ENCODE results near the gene IPCEF1. TPM values are rescaled to one million over a fixed set of nuclear protein-coding genes. Genes with fewer than 3 reads are reported as not detected.

The IPCEF1 gene
- total and polyA plus RNA-seq, 2 experiments from 2014 or later = 0.80 TPM; not detected in 1

GRCh38 chr6:154268486-154268885, 88.1 kb downstream of the IPCEF1 start:
- Histone ChIP-seq H3K36me3 (replicated peaks; ENCODE audit: insufficient read depth, low read depth) (no peaks in the 10 kb centered on the region), H3K79me2 (no peaks in the 10 kb centered on the region), H3K27me3 (no peaks in the 10 kb centered on the region), H3K9me3 (ENCODE audit: low read depth) (no peaks in the 10 kb centered on the region), H3K4me2 (no peak overlapping the region), H3K4me1 (ENCODE audit: insufficient read depth) (no peaks in the 10 kb centered on the region), H2AFZ (no peak overlapping the region), H3K27ac (no peak overlapping the region), H3K4me3 (no peak overlapping the region), H3K9me2 (replicated peaks; ENCODE audit: insufficient read depth) (no peaks in the 10 kb centered on the region), H4K20me1 (ENCODE audit: insufficient read depth, poor library complexity, severe bottlenecking) (no peaks in the 10 kb centered on the region)
- 90% methylated on average over 3 of the region's 3 CpGs for WGBS (ENCODE audit: low lambda C conversion rate, missing lambda C conversion rate)
- TF ChIP-seq, protein P1, sequence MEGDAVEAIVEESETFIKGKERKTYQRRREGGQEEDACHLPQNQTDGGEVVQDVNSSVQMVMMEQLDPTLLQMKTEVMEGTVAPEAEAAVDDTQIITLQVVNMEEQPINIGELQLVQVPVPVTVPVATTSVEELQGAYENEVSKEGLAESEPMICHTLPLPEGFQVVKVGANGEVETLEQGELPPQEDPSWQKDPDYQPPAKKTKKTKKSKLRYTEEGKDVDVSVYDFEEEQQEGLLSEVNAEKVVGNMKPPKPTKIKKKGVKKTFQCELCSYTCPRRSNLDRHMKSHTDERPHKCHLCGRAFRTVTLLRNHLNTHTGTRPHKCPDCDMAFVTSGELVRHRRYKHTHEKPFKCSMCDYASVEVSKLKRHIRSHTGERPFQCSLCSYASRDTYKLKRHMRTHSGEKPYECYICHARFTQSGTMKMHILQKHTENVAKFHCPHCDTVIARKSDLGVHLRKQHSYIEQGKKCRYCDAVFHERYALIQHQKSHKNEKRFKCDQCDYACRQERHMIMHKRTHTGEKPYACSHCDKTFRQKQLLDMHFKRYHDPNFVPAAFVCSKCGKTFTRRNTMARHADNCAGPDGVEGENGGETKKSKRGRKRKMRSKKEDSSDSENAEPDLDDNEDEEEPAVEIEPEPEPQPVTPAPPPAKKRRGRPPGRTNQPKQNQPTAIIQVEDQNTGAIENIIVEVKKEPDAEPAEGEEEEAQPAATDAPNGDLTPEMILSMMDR (IDR thresholded peaks at IDR 0.05; ENCODE audit: poor library complexity) = no peak
- TF ChIP-seq EZH2 (IDR thresholded peaks at IDR 0.05; ENCODE audit: borderline replicate concordance) (no peak), EZH2phosphoT487 (IDR thresholded peaks at IDR 0.05; ENCODE audit: low read depth, severe bottlenecking, unreplicated experiment) (no peak)
- no peak for DNase-seq (ENCODE audit: low spot score)

- 83% methylated on average over 3 of the region's 3 CpGs for WGBS (ENCODE audit: low lambda C conversion rate, missing lambda C conversion rate)
These were observed 89.0 kb downstream of the IPCEF1 start for GRCh38 chr6:154267508-154268106.

GRCh38 chr6:154266560-154267099, 90.0 kb downstream of the IPCEF1 start:
- H3K36me3 ChIP-seq (replicated peaks; ENCODE audit: insufficient read depth, low read depth) = no peaks in the 10 kb centered on the region
- no peak overlapping the region for H3K27ac ChIP-seq
- no peaks in the 10 kb centered on the region for H3K27me3 ChIP-seq
- no peaks in the 10 kb centered on the region for H3K9me2 ChIP-seq (replicated peaks; ENCODE audit: insufficient read depth)
- H2AFZ ChIP-seq = no peak overlapping the region
- no peaks in the 10 kb centered on the region for H4K20me1 ChIP-seq (ENCODE audit: insufficient read depth, poor library complexity, severe bottlenecking)
- no peaks in the 10 kb centered on the region for H3K79me2 ChIP-seq
- DNase-seq (ENCODE audit: low spot score) = no peak
- H3K4me2 ChIP-seq = no peak overlapping the region
- no peaks in the 10 kb centered on the region for H3K9me3 ChIP-seq (ENCODE audit: low read depth)
- no peaks in the 10 kb centered on the region for H3K4me1 ChIP-seq (ENCODE audit: insufficient read depth)
- TF ChIP-seq, protein P1 (IDR thresholded peaks at IDR 0.05; ENCODE audit: poor library complexity) = no peak
- TF ChIP-seq EZH2 (IDR thresholded peaks at IDR 0.05; ENCODE audit: borderline replicate concordance) (no peak), EZH2phosphoT487 (IDR thresholded peaks at IDR 0.05; ENCODE audit: low read depth, severe bottlenecking, unreplicated experiment) (no peak)
- no peak overlapping the region for H3K4me3 ChIP-seq

More at GRCh38 chr6:154267508-154268106, 89.0 kb downstream of the IPCEF1 start:
- Histone ChIP-seq H3K9me2 (replicated peaks; ENCODE audit: insufficient read depth) (no peaks in the 10 kb centered on the region), H3K79me2 (no peaks in the 10 kb centered on the region), H2AFZ (no peak overlapping the region), H3K9me3 (ENCODE audit: low read depth) (no peaks in the 10 kb centered on the region), H3K36me3 (replicated peaks; ENCODE audit: insufficient read depth, low read depth) (no peaks in the 10 kb centered on the region), H4K20me1 (ENCODE audit: insufficient read depth, poor library complexity, severe bottlenecking) (no peaks in the 10 kb centered on the region), H3K4me1 (ENCODE audit: insufficient read depth) (no peaks in the 10 kb centered on the region), H3K27me3 (no peaks in the 10 kb centered on the region), H3K27ac (no peak overlapping the region), H3K4me3 (no peak overlapping the region), H3K4me2 (no peak overlapping the region)
- no peak for DNase-seq (ENCODE audit: low spot score)
- TF ChIP-seq EZH2 (IDR thresholded peaks at IDR 0.05; ENCODE audit: borderline replicate concordance) = no peak
- TF ChIP-seq EZH2phosphoT487 (IDR thresholded peaks at IDR 0.05; ENCODE audit: low read depth, severe bottlenecking, unreplicated experiment) = no peak

- Histone ChIP-seq H3K36me3 (replicated peaks; ENCODE audit: insufficient read depth, low read depth) (no peaks in the 10 kb centered on the region), H4K20me1 (ENCODE audit: insufficient read depth, poor library complexity, severe bottlenecking) (no peaks in the 10 kb centered on the region), H3K9me2 (replicated peaks; ENCODE audit: insufficient read depth) (no peaks in the 10 kb centered on the region), H3K4me1 (ENCODE audit: insufficient read depth) (no peaks in the 10 kb centered on the region), H2AFZ (no peak overlapping the region), H3K27ac (no peak overlapping the region), H3K4me2 (no peak overlapping the region), H3K4me3 (no peak overlapping the region), H3K27me3 (no peaks in the 10 kb centered on the region), H3K79me2 (no peaks in the 10 kb centered on the region), H3K9me3 (ENCODE audit: low read depth) (no peaks in the 10 kb centered on the region)
- no peak for TF ChIP-seq EZH2 (IDR thresholded peaks at IDR 0.05; ENCODE audit: borderline replicate concordance)
- TF ChIP-seq, protein P1 (IDR thresholded peaks at IDR 0.05; ENCODE audit: poor library complexity) = no peak
- no peak for TF ChIP-seq EZH2phosphoT487 (IDR thresholded peaks at IDR 0.05; ENCODE audit: low read depth, severe bottlenecking, unreplicated experiment)
- 95% methylated on average over 7 of the region's 7 CpGs for WGBS (ENCODE audit: low lambda C conversion rate, missing lambda C conversion rate)
- DNase-seq (ENCODE audit: low spot score) = no peak
These were observed 94.8 kb downstream of the IPCEF1 start for GRCh38 chr6:154261688-154262397.
